ENCODE results near the gene RELT.

DNA sequence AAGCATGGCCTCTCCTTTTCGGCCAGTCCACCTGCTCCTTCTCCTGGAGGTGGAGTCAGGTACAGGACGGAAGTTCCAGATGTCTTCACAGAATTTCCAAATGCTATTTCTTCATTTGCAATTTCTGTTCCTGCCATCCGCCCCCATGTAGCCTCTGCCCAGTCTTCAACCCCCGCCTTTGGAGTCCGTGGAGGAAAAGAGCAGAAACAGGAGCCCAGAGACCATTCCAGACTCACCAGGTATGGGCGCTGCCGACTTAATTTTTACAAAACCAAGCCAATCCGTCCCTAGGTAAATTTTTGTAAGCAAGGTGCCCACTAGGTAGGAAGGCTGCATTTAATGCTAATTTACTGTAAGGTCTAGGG, 28.9 kb downstream of the RELT start:
- TF ChIP-seq, protein P1, sequence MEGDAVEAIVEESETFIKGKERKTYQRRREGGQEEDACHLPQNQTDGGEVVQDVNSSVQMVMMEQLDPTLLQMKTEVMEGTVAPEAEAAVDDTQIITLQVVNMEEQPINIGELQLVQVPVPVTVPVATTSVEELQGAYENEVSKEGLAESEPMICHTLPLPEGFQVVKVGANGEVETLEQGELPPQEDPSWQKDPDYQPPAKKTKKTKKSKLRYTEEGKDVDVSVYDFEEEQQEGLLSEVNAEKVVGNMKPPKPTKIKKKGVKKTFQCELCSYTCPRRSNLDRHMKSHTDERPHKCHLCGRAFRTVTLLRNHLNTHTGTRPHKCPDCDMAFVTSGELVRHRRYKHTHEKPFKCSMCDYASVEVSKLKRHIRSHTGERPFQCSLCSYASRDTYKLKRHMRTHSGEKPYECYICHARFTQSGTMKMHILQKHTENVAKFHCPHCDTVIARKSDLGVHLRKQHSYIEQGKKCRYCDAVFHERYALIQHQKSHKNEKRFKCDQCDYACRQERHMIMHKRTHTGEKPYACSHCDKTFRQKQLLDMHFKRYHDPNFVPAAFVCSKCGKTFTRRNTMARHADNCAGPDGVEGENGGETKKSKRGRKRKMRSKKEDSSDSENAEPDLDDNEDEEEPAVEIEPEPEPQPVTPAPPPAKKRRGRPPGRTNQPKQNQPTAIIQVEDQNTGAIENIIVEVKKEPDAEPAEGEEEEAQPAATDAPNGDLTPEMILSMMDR (IDR thresholded peaks at IDR 0.05; ENCODE audit: low read depth, low read length, poor library complexity, severe bottlenecking) = no peak
- no peak for TF ChIP-seq EZH2phosphoT487 (IDR thresholded peaks at IDR 0.05; ENCODE audit: borderline replicate concordance, low read length)

Measured in DOHH2 (cell line).